Smooth muscle cell (in vitro differentiated cells): Measurements from ENCODE around the gene MRPL21. TPM values are rescaled to one million over a fixed set of nuclear protein-coding genes. Genes with fewer than 3 reads are reported as not detected.

ENCODE experiments used
- DNase-seq: peaks from one replicate; lab custom pipeline; 2025; ENCODE audit not compliant: unreplicated experiment; lab: John Stamatoyannopoulos, UW
- H2AFZ ChIP-seq: fragments of 200-600 bp; sonication (generic); 2 replicates; pipeline ENCODE4 v1.6.0; 2016; ENCODE audit warnings: antibody characterized with exemption, low read depth, mild to moderate bottlenecking
- H3F3A ChIP-seq: fragments of 200-600 bp; sonication (generic); 2 replicates; pipeline ENCODE4 v1.6.0; 2017; ENCODE audit warnings: antibody characterized with exemption, low read depth
- H3K27ac ChIP-seq: fragments of 200-600 bp; sonication (generic); 2 replicates; pipeline ENCODE4 v1.5.1; 2016; ENCODE audit warnings: low read depth, mild to moderate bottlenecking
- H3K27me3 ChIP-seq: fragments of 200-600 bp; sonication (generic); 2 replicates; pipeline ENCODE4 v1.6.1; 2016; ENCODE audit warnings: low read depth, mild to moderate bottlenecking
- H3K36me3 ChIP-seq: fragments of 200-600 bp; sonication (generic); 2 replicates; pipeline ENCODE4 v1.5.1; 2016; ENCODE audit warnings: low read depth
- H3K4me1 ChIP-seq: fragments of 200-600 bp; sonication (generic); 2 replicates; pipeline ENCODE4 v1.5.1; 2016; ENCODE audit warnings: low read depth
- H3K4me2 ChIP-seq: fragments of 200-600 bp; sonication (generic); 2 replicates; pipeline ENCODE4 v1.6.0; 2016; ENCODE audit warnings: mild to moderate bottlenecking
- H3K4me3 ChIP-seq: fragments of 200-600 bp; sonication (generic); 2 replicates; pipeline ENCODE4 v1.5.1; 2016; ENCODE audit warnings: mild to moderate bottlenecking
- H3K79me2 ChIP-seq: fragments of 200-600 bp; sonication (generic); 2 replicates; pipeline ENCODE4 v1.6.0; 2016; ENCODE audit warnings: low read depth, mild to moderate bottlenecking
- H3K9ac ChIP-seq: fragments of 200-600 bp; sonication (generic); 2 replicates; pipeline ENCODE4 v1.6.0; 2016; ENCODE audit warnings: low read depth
- H3K9me3 ChIP-seq: fragments of 200-600 bp; sonication (generic); replicated peaks from 2 replicates; pipeline ENCODE4 v1.5.1; 2016; ENCODE audit warnings: low read depth
- H4K20me1 ChIP-seq: fragments of 200-600 bp; sonication (generic); 2 replicates; pipeline ENCODE4 v1.6.0; 2016; ENCODE audit warnings: low read depth
- WGBS: methylation state at CpG from one replicate; pipeline ENCODE4 v1.1.7; 2016; ENCODE audit warnings: low lambda C conversion rate; 5-methylcytosine and 5-hydroxymethylcytosine counted together
- polyA plus RNA-seq: library from polyadenylated mRNA; unstranded; fragments of >200 nt; fragmentation: Nextera tagmentation; extraction: Ambion mirVana; gene quantifications from 2 replicates; pipeline ENCODE4 v1.2.1, GENCODE V29; 2016
- total RNA-seq: library from RNA; depleted of rRNA; stranded (reverse); fragments of >200 nt; gene quantifications from 2 replicates; pipeline ENCODE4 v1.2.3, GENCODE V29; 2014
- TF ChIP-seq, protein P1 (sequence below): fragments of 200-600 bp; sonication (generic); IDR thresholded peaks from 2 replicates; pipeline ENCODE4 v1.5.1; 2017; ENCODE audit warnings: borderline replicate concordance, mild to moderate bottlenecking, antibody characterized with exemption; ENCODE audit not compliant: insufficient read depth, poor library complexity, severe bottlenecking

The MRPL21 gene
- total and polyA plus RNA-seq, 2 experiments from 2014 or later: 41.2 to 110 TPM

DNA sequence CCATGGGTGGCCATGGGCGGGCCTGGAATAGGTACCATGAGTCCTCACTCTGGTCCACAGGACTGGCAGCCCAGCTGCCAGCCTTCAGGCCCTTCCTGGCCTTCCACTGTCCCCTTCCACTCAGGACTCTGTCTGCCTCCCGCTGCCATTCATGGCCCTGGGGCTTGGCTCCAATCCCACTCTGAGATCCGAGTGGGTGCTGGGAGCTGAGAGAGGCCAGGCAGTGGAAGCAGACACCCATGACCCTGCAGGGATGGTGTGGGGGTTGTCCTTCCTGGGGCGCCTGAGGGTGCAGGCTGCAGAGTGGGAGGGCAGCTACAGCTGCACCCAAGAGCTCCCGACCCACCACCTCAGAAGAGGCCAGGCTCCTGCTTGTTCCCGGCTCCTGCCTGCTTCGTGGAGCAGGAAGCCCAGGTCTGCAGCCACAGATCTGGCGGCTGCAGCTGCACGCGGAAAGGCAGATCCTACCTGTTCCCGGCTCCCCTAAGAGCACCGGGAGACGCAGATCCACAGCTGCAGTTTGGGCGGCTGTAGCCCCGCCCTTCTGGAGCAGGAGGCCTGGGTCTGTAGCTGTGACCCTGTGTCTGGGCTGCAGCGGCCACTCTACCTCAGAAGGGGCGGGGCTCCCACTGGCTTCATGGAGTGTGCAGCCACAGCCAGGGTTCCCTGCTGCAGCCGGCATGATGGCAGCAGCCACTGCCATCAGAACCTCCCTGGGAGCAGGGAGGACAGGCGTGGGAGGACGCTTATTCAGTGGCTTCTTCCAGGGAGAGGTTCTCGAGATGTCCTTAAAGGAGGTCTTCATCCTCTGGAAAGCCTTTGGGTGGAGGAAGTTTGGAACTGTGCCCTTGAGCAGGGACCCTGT lies 27.6 kb upstream of the MRPL21 start:
- peaks cover 3% of the 10 kb centered on the region for H3K36me3 ChIP-seq
- no peak overlapping the region for H3K27ac ChIP-seq
- H3K4me3 ChIP-seq: no peak overlapping the region
- H3K9ac ChIP-seq: no peak overlapping the region
- TF ChIP-seq, protein P1, sequence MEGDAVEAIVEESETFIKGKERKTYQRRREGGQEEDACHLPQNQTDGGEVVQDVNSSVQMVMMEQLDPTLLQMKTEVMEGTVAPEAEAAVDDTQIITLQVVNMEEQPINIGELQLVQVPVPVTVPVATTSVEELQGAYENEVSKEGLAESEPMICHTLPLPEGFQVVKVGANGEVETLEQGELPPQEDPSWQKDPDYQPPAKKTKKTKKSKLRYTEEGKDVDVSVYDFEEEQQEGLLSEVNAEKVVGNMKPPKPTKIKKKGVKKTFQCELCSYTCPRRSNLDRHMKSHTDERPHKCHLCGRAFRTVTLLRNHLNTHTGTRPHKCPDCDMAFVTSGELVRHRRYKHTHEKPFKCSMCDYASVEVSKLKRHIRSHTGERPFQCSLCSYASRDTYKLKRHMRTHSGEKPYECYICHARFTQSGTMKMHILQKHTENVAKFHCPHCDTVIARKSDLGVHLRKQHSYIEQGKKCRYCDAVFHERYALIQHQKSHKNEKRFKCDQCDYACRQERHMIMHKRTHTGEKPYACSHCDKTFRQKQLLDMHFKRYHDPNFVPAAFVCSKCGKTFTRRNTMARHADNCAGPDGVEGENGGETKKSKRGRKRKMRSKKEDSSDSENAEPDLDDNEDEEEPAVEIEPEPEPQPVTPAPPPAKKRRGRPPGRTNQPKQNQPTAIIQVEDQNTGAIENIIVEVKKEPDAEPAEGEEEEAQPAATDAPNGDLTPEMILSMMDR: no peak
- H3K79me2 ChIP-seq: no peaks in the 10 kb centered on the region
- H4K20me1 ChIP-seq: no peaks in the 10 kb centered on the region
- H3F3A ChIP-seq: no peaks in the 10 kb centered on the region
- no peaks in the 10 kb centered on the region for H3K27me3 ChIP-seq
- DNase-seq: no peak
- WGBS: 94% methylated on average over 21 of the region's 21 CpGs
- H3K4me1 ChIP-seq: no peaks in the 10 kb centered on the region
- no peak overlapping the region for H3K4me2 ChIP-seq
- no peaks in the 10 kb centered on the region for H3K9me3 ChIP-seq
- no peak overlapping the region for H2AFZ ChIP-seq

DNA sequence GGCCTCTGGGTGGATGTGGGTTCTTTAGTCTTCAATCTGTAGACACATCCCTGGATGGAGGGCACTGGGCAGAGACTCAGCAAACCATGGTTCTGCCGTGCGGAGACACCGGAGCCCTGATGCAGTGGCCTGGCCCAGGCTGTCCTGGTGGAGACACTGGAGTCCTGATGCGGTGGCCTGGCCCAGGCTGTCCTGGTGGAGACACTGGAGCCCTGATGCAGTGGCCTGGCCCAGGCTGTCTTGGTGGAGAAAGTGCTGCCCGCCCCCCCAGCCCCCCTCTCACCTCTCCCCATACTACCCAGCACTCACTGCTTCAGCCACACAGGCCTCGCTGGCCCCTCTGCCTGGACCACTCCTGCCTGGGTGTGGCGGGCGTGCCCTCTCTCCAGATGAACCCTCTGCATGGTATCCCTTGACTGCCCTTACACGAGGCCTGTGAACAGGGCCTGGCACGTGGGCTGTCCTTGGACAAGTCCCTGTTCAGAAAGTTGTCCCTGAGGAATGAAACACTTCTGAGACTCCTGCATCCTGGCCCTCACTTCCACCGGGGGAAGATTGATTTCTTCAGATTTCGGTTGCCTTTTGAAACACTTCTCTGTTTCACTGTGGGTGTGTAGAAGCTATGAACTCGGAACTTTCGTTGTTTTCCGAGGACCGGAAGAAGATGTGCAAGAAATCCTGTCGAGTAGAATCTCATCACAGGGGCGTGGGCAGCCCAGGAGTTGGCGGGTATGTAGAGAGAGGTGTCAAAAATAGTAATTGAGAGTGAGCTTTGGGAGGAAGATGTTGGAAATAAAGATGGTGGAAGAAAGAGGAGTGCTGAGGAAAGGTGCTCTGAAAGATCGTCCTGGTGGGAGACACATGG lies 26.3 kb upstream of the MRPL21 start:
- WGBS: 90% methylated on average over 19 of the region's 20 CpGs
- Histone ChIP-seq H3K4me2 (no peak overlapping the region), H3K79me2 (no peaks in the 10 kb centered on the region), H2AFZ (no peak overlapping the region), H3K9ac (no peak overlapping the region), H3K4me3 (no peak overlapping the region), H3F3A (no peaks in the 10 kb centered on the region), H3K27ac (no peak overlapping the region), H3K9me3 (peaks cover 10% of the 10 kb centered on the region), H3K4me1 (no peaks in the 10 kb centered on the region), H4K20me1 (no peaks in the 10 kb centered on the region), H3K36me3 (peaks cover 15% of the 10 kb centered on the region), H3K27me3 (no peaks in the 10 kb centered on the region)
- TF ChIP-seq, protein P1: no peak
- no peak for DNase-seq

DNA sequence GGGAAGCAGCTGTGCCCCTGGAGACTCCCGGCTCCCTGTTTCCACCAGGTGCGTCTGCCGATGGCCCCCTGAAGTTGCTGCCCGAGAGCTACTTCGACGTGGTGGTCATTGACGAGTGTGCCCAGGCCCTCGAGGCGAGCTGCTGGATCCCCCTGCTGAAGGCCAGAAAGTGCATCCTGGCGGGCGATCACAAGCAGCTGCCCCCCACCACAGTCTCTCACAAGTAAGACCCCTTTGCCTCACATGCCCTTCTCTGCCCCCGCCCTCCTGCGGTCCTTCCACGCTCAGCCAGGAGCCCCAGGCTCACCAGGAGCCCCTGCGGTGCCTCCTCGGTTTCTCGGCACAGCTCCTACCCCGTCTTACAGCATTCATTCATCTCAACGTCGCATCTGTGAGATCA lies 25.5 kb upstream of the MRPL21 start:
- no peak for DNase-seq
- Histone ChIP-seq H3K27ac (no peak overlapping the region), H2AFZ (no peak overlapping the region), H3K36me3 (peaks cover 19% of the 10 kb centered on the region), H3K4me2 (no peak overlapping the region), H3K27me3 (no peaks in the 10 kb centered on the region), H3F3A (no peaks in the 10 kb centered on the region), H3K9ac (no peak overlapping the region), H3K9me3 (peaks cover 14% of the 10 kb centered on the region), H3K4me3 (no peak overlapping the region), H3K79me2 (no peaks in the 10 kb centered on the region), H3K4me1 (no peaks in the 10 kb centered on the region), H4K20me1 (no peaks in the 10 kb centered on the region)
- 97% methylated on average over 20 of the region's 20 CpGs for WGBS
- TF ChIP-seq, protein P1: no peak
